ENCODE data around the gene SPDYC.
A peak's percentile ranks its signal among the peaks of the same experiment; 100 is the strongest.
"Not testable (repeated sequence)": the region's sequence is repeated elsewhere in the genome, so short reads cannot be mapped to it uniquely, and the experiment has no call there.

The SPDYC gene

DNA sequence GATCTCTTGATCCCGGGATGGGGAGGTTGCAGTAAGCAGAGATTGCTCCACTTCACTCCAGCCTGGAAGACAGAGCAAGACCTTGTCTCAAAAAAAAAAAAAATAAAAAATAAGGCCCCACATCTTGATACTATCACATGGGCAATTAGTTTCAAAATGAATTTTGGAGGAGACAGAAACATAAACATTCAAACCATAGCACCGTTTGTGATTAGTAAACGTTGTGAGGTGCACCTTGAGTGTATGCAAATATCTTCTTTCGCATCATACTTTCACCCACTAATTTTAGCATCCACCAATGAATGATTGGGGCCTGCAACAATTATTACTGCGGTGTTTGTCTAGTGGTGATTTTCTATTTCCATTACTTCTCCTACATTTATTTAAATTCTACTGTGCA, 11.0 kb upstream of the SPDYC start:
- intact Hi-C loops (cut with DNase I) = no loop called here
- DNase-seq = no peak

DNA sequence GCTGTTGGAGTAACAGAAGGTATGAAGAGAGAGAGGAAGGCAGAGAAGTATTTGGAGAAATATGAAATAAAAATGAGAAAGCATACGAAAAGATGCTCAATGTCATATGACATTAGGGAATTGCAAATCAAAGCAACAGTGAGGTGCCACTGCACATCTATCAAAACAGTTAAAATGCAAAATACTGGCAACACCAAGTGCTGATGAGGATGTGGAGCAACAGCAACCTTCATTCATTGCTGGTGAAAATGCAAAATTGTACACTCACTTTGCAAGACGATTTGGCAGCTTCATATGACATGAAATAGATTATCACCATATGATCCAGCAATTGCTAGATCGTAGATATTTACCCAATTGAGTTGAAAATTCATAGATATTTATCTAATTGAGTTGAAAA, 9.4 kb upstream of the SPDYC start:
- no peak for DNase-seq
- intact Hi-C loops (cut with DNase I) = no loop called here

DNA sequence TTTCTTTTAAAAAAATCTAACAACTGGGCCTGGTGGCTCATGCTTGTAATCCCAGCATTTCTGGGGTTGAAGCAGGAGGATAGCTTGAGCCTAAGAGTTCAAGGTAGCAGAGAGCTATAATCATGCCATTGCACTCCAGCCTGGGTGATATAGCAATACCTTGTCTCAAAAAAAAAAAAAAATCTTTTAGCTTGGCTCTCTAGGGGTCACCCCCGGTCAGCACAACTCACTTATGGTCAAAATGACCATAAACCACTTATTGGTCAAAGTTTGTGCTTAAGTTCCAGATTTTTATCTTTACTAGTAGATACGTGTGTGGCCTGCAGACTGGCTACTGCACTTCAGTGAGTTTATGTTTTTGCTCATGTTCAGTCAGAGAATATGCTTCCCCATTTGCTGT, 6.3 kb upstream of the SPDYC start:
- no peak for DNase-seq
- intact Hi-C loops (cut with DNase I) = no loop called here

DNA sequence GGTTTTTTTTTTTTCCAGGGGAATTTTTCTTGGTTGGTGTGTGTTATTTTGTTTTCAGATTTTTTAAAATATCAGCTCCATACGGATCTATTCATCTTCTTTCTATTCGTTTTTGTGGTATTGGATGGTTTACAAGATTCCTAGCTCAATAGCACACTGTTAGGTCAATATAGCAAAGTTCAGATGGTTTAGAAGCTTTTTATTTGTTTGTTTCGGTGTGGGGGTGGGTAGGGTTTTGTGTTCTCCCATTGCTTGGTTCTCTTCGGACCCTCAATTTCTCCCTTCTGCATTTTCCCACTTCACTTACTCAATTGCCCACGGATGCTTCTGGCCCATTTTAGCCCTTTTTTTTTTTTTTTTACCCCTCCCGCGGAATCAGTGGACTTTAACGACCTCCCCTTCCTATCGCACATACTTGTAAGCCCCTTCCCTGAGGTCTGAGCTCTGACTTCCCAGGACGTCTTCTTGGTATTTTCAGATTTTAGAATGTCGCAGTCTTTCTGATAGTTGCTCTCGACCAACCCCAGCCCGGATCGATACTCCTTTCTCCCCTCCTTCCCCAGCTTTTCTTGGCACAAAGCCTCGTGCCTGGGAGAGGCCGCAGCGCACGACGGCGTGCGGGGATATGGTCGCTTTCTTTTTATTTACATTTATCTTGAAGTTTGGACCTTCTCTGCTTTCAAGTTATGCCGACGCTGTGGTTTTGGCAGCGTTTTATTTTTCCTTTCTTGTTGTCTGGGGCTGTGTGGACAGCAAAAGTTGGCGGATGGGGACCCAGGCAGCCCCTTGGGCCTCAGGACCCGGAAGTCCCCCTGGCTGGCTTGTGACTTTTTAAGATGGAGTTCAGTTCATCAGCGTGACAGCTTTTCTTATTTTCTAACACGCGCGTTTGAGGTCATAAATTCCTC, 4.4 kb upstream of the SPDYC start:
- no peak for DNase-seq
- intact Hi-C loops (cut with DNase I) = no loop called here

DNA sequence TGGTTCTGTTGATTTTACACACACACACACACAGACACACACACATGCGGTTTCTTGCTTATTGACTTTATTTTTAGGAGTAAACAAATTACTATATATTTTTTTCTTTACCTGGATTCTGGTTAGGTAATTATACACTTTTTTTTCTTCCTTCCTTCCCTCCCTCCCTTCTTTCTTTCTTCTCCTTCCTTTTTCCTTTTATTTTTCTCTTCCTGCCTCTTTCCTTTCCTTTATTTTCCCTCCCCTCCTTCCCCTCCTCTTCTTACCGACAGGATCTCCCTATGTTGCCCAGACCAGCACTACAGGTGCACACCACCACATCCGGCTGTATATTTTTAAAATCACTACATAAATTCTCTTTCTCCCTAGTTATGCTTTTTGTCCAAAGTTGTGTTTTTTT, 3.1 kb upstream of the SPDYC start:
- DNase-seq = no peak
- intact Hi-C loops (cut with DNase I) = no loop called here

DNA sequence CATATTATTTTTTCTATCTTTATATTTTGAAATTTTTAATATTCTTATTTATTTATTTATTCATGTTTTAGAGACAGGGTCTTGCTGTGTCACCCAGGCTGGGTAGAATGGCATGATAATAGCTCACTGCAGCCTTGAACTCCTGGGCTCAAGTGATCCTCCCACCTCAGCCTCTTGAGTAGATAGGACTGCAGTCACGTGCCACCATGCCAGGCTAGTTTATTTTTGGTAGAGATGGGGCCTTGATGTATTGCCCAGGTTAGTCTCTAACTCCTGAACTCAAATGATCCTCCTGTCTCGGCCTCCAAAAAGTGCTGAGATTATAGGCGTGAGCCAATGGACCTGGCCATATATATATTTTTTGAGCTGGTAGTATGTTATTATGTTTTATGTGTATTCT, 2.4 kb upstream of the SPDYC start:
- DNase-seq = no peak
- intact Hi-C loops (cut with DNase I) = no loop called here

DNA sequence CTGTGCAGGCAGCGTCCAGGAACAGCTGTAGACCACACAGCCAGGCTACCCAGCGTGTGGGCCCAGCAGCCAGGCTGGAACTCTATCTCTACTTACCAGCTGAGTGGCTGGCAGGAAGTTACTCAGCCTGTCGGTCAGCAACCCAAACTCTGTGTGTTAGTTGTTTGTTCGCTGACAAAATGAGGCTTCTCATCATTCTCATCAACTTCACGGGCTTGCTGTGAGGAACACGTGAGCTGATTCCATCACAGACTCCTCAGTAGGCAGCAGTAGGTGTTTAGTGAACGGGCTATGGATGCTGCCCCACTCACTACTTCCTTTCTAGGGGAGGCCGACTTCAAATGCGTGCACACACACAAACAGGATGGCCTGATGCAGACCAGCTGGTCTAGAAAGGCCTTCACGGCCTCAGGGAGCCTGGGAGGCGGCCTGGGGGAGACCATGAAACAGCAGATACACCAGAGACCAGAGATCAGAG, 830 bp upstream of the SPDYC start:
- intact Hi-C loops (cut with DNase I) = no loop called here
- no peak for DNase-seq

DNA sequence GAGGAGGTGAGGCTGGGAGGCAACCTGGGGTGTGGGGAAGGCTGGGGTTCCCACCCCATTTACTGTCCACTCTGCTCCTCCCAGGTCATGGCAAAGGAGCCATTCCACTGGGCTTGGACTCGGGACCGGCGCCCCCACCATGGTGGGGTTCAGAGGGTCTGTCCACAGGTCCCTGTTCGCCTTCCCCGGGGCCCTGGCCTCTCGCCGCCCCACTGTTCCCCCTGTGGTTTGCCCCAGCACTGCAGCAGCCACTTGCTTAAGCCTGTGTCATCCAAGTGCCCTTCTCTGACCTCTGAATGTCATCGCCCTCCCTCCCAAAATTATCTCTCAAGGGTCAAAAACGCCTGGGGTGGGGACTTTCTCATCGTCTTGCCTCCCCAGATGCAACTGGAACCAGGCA, 2.6 kb downstream of the SPDYC start:
- no peak for DNase-seq
- intact Hi-C loops (cut with DNase I) = no loop called here

DNA sequence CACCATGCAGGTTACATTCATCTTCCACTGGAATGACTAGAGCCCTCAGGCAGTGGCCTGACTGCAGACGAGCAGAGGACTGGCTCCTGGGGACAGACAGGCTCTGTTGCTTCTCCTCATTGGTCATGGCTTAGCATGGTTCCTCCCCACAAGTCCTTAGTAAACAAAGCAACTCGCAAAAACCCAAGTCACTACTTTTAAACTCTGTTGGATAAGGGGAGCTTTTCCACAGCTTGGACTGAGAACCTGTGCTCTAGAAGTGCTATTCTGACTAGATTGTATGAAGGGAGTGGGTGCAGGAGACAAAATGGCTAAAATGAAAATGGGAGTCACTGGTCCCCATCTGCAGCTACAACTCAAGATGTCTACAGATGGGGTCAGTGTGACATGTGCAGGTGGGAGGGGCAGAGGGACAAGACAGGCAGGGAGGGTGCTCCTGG, 4.6 kb downstream of the SPDYC start:
- DNase-seq; intact Hi-C loops (cut with DNase I): not testable (repeated sequence)

DNA sequence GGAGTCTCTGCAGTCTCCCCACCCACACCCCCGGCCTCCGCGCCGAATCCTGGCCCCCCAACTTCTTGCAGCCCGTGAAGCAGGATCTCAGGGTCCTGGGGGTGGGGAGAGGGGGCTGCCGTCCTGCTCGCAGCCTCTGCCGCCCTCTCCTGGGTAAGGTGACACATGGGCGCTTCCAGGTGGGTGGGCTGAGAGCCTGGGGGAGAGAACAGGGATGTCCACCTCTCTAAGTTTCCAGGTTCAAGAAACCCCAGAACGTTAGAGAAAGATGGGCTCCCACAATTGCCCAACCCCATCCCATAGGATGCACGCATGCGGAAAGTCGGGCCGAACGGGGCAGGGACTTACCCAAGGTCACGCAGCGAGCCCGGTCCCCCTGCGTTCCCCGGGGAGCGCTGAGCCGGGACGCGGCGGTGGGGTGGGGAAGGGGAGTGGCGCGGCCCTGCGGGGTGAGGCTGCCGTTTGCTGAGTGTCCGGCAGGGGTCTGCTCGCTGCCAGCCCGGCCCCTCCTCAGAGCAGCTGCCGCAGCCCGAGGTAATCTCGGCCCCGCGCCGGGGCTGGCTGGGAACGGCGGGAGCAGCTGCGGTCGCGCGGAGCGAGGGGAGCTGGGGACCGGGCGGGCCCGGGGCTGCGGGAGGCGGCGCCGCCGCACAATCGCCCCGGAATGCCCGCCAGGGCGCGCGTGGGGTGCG, 11.0 kb downstream of the SPDYC start:
- peak in 38 of 42 donors; percentile 11 to 65 (median 40) for DNase-seq
- intact Hi-C loops (cut with DNase I) = no loop called here

DNA sequence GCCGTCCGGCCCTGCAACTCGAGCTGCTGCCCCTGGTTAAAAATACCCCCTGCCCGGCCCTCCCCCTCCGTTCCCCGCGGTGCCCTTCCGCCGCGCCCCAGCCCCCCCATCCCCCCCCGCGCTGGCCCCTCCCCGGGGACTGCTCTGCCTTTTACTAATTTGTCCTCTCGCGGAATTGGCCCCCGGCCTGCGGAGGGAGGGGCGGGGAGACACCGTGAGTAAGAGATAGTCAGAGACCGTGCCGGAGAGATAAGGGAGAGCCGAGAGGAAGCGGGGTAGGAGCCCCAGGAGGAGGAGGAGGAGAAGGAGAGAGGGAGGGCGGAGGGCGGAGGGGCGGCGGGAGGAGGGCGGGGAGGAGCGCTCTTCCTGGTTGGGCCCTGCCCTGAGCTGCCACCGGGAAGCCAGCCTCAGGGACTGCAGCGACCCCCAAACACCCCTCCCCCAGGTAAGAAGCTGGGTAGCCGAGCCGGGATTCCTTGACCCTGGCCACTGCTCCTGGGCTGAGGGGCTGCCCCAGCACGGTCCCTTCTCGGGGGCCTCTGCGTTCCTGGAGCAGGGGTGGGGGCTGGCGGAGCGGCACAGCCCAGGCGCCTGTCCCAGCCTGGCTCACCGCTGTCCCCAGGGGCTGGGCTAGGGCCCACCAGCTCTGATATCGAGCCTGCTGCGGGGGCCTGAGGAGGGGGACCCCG, 11.7 kb downstream of the SPDYC start, which contains the start of gene CAPN1:
Gene CAPN1, plus strand, starts transcription at position 360 of the 689 bp plus-strand sequence. CDS start 774 bp downstream, outside the sequence.
- intact Hi-C loops (cut with DNase I) = no loop called here
- DNase-seq = peak in 41 of 42 donors; percentile 14 to 84 (median 59)

DNA sequence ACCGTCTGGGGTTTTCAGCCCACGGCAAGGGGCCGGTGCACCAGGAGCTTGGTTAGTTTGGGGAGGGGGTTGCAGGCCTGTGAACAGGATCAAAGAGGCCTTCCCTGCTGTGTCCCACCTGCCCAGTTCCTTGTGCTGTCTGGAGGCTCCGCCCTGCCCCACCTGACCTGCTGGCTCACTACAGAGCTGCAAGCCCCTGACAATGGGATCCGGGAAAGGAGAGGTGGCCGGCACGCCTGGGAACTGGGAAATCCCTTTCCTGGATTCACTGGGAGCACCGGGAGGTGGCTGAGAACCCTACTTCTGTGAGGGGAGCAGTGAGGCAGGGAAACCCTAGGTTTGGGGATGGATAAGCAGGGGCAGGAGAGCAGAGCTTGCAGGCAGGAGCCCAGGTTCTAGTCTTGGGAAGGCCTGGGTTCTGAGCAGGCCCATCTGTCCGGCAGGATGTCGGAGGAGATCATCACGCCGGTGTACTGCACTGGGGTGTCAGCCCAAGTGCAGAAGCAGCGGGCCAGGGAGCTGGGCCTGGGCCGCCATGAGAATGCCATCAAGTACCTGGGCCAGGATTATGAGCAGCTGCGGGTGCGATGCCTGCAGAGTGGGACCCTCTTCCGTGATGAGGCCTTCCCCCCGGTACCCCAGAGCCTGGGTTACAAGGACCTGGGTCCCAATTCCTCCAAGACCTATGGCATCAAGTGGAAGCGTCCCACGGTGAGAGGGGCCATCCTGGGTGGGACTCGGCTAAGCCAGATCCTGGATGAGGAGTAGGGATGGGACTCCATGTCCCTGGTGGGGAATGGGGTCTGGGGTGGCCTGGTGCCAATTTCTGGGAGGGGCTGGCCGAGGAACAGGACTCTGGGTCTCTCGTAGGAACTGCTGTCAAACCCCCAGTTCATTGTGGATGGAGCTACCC, 12.5 kb downstream of the SPDYC start:
- DNase-seq = peak in 33 of 42 donors; percentile 19 to 68 (median 45)
- intact Hi-C loops (cut with DNase I) = no loop called here

DNA sequence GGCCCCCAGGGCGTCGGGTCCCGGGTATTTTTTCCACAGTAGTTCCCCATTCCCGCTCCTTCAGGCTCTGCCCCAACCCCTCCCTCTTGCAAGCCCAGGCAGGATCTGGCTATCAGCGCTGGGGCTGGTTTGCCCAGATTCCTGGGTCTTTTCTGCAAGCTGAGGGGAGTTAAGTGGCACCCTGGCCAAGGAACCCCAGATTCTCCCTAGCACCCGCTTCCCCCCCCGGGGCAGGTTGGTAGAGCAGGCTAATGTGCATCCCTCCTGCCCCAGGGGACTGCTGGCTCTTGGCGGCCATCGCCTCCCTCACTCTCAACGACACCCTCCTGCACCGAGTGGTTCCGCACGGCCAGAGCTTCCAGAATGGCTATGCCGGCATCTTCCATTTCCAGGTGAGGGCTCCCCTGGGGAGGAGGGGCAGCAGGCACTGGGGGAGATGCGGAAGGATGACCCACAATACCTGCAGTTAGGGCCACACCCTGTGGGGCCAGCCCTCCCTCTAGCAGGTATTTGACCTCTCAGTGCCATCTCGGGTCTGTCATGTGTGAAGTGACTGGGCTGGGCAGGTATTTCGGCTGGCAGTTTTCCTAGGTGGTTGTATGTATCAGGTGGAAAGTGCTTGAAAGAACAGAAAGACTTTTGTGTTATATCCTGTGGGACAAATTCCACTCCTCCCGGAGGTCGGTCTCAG, 13.3 kb downstream of the SPDYC start:
- intact Hi-C loops (cut with DNase I) = no loop called here
- peak in 1 of 42 donors; percentile 35 for DNase-seq

DNA sequence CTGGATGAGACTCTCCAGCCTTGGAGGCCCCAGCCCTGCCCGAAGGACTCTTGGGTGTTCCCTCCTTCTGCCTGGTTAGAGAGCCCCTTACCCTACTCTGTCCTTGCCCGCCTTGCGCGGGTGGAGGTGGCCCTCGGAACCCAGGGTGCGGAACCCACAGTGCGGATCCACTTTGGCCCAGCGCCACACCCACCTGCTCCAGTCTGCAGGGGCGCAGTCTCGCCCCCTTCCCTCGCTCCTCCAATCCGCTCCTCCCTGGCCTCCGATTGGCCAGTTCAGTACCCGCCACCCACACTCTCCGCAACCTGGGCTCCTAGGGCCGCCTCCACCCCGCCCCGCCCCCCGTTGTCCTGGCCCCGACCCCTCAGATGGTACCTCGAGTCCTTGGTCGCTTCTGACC, 14.1 kb downstream of the SPDYC start:
- intact Hi-C loops (cut with DNase I) = no loop called here
- DNase-seq = peak in 13 of 42 donors; percentile 4 to 54 (median 23)

DNA sequence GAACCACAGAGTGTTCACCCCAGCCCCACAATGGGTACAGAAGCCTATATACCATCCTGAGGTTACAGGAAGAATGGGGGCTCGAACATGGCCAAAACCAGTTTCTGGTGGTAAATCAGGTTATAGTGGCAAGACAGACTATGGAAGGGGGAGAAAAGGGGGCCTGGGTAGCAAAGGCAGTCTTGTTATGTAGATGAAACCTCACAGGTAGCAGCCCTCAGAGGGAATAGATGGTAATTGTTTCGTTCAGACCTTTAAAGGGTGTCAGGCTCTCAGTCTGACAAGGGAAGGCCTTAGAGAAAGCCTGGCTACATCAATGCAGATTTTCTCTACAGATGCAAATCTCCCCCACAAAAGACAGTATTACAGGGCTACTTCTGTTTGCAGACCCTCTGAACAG, 15.1 kb downstream of the SPDYC start:
- intact Hi-C loops (cut with DNase I) = no loop called here
- peak in 1 of 42 donors; percentile 12 for DNase-seq

DNA sequence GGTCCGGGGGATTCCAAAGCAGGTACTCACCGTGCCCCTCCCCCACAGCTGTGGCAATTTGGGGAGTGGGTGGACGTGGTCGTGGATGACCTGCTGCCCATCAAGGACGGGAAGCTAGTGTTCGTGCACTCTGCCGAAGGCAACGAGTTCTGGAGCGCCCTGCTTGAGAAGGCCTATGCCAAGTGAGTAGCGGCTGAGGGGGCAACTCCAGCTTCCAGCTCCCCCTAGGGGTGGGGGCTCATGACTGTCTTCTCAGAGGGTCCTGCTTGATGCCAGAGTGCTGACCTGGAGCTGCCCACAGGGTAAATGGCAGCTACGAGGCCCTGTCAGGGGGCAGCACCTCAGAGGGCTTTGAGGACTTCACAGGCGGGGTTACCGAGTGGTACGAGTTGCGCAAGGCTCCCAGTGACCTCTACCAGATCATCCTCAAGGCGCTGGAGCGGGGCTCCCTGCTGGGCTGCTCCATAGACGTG, 15.9 kb downstream of the SPDYC start:
- intact Hi-C loops (cut with DNase I) = no loop called here
- DNase-seq = peak in 2 of 42 donors; percentile 32 to 35

DNA sequence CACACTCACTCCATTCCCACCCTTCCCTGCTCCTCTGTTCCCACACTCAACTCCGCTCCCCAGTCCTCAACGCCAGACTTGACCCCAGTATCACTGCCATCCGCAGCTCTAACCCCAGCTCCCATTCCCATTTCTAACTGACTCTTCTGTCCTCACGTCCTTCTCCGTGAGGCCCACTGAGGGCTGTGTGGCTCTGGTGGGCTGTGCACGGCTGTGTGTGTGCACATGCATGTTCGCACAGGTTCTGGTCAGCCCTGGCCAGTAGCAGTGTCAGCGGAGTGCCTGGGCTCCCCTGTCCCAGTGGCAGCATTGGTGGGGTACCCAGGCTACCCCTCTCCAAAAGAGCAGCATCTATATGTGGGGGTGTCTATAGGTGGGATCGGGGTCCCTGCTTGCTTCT, 16.7 kb downstream of the SPDYC start:
- DNase-seq = peak in 2 of 42 donors; percentile 2 to 36
- intact Hi-C loops (cut with DNase I) = no loop called here
